GM13977 (cell line): Measurements from ENCODE around the gene DCC.

Source experiments
- DNase-seq: peaks from one replicate; pipeline ENCODE4 v3.0.0; 2012; ENCODE audit warnings: low spot score
- in situ Hi-C: fragments of 300-500 bp; cut with MboI; formaldehyde crosslinking; loops from one replicate; pipeline ENCODE4 v1.12.0; 2022; ENCODE audit warnings: low sequenced_read_pairs, low pct_unique_long_range_greater_than_20kb, mixed read lengths, inconsistent platforms; ENCODE audit not compliant: unreplicated experiment
- TF ChIP-seq, protein P1 (sequence below): IDR thresholded peaks from 2 replicates; pipeline ENCODE4 v1.5.1; 2012; ENCODE audit warnings: mild to moderate bottlenecking, control low read depth; ENCODE audit not compliant: insufficient read depth; ENCODE audit errors: extremely low read depth, missing control alignments

The DCC gene

DNA sequence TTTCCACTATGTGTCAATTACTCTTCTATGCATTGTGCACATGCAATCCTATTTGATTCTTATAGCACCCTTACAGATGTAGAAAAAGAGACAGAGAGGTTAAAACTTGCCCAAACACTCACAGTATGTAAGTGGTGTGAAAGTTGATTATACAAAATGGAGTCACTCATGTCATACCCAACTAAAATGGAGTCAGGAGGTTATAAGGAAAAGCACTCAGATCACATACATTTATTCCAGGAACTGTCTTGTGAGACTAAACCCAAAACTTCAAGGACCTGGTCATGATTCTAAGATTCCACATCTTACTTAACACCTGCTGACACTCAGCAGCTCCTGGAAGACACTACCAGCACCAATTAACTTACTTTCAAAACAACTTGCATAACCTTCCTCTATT lies 1081.9 kb downstream of the DCC start:
- no peak for DNase-seq
- TF ChIP-seq, protein P1, sequence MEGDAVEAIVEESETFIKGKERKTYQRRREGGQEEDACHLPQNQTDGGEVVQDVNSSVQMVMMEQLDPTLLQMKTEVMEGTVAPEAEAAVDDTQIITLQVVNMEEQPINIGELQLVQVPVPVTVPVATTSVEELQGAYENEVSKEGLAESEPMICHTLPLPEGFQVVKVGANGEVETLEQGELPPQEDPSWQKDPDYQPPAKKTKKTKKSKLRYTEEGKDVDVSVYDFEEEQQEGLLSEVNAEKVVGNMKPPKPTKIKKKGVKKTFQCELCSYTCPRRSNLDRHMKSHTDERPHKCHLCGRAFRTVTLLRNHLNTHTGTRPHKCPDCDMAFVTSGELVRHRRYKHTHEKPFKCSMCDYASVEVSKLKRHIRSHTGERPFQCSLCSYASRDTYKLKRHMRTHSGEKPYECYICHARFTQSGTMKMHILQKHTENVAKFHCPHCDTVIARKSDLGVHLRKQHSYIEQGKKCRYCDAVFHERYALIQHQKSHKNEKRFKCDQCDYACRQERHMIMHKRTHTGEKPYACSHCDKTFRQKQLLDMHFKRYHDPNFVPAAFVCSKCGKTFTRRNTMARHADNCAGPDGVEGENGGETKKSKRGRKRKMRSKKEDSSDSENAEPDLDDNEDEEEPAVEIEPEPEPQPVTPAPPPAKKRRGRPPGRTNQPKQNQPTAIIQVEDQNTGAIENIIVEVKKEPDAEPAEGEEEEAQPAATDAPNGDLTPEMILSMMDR, result no peak
- in situ Hi-C loops, result no loop called here

DNA sequence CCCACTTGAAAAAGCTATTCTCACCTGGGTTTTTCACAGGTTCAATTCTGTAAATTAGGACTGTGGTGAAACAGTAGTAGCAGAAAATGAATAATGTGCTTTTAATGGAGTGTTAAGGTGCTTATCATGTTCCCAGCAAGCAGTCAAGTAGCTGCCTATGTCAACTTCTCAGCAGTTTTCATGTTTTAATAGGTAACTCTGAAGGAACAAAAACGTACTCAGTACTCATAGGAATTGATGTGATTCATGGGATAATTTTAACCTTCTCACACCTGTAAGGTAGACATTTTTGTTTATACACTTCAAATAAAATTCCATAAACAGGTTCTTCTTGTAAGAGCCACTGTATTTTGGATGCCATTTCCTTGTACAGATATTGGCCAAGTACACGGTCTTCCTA lies 1082.9 kb downstream of the DCC start:
- TF ChIP-seq, protein P1, result no peak
- DNase-seq, result no peak
- in situ Hi-C loops, result no loop called here

DNA sequence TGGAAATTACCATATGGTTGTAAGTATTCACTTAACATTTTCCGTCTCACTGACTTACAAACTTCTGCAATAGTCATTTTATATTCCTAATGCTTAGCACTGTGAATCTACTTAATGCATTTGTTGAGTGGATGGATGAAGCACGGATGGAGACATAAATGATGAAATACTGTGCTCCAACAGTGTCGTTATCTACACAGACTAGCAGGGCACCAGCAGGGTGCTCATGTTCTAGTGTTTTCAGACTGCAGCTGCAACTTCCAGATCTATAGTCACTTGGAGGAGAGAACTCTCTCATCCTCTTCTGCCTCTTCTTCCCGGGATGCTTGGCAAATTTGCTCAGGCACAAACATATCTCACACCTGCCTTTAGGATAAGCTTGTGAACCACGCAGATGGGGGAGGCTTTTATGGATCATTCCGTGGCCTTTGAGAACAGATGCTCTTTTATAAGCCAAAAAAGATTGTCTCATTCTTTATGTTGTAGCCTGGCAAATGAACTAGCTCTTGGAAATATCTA lies 1086.7 kb downstream of the DCC start:
- DNase-seq, result no peak
- in situ Hi-C loops, result no loop called here
- TF ChIP-seq, protein P1, result no peak

DNA sequence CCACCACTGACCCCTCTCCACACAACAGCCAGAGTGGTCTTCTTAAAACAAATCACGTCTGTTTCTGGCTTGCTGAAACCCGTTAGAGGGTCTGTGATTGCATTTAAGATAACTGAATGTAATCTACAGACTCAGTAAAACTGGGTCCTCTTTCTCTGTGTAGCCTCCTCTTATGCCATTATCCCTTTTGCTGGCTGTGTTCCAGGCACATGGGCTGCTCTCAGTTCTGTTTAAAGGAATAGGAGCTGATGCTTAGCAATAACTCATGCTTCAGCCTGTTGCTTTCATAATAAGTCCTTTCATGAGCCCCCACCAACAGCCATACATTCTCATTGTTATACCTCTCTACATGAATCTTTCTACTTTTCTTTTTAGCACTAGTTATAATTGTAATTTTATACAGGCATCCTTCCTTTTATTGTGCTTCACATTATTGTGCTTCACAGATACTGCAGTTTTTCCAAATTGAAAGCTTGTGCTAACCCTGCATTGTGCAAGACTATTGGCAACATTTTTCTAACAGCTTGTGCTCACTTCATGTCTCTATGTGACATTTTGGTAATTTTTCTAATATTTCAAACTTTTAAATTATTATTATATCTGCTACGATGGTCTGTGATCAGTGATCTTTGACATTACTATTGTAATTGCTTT lies 1101.9 kb downstream of the DCC start:
- DNase-seq, result no peak
- in situ Hi-C loops, result no loop called here
- TF ChIP-seq, protein P1, result no peak

DNA sequence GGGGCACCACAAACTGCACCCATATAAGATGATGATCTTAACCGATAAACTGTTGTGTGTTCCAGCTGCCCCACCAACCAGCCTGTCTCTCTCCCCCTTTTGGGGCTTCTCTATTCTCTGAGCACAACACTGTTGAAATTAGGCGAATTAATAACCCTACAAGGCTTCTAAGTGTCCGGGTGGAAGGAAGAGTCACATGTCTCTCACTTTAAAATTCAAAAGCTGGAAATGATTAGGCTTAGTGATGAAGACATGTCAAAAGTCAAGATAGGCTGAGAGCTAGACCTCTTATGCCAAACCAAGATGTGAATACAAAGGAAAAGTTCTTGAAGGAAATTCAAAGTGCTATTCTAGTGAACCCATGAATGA lies 1102.4 kb downstream of the DCC start:
- in situ Hi-C loops, result no loop called here
- DNase-seq, result no peak
- TF ChIP-seq, protein P1, result no peak

DNA sequence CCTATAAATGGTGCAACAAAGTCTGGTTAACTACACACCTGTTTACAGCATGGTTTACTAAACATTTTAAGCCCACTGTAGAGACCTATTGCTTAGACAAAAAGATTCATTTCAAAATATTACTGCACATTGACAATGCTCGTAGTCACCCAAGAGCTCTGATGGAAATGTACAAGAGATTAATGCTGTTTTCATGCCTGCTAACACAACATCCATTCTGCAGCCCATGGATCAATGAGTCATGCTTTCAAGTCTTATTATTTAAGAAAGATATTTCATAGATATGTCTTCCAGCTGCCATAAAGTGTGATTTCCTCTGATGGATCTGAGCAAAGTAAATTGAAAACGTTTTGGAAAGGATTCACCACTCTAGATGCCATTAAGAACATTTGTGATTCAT lies 1103.3 kb downstream of the DCC start:
- no peak for DNase-seq
- TF ChIP-seq, protein P1, result no peak
- in situ Hi-C loops, result no loop called here

DNA sequence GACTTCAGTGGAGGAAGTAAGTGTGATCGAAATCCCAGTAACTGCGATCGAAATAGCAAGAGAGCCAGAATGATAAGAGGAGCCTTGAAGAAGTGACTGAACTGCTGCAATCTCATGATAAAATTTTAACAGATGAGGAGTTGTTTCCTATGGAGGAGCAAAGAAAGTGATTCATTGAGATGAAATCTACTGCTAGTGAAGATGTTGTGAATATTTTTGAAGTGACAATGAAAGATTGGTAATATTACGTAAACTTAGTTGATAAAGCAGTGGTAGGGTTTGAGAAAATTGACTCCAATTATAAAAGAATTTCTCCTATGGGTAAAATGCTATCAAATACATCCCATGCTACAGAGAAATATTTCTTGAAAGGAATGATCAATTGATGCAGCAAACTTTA lies 1103.8 kb downstream of the DCC start:
- TF ChIP-seq, protein P1, result no peak
- no peak for DNase-seq
- in situ Hi-C loops, result no loop called here
